GM19193 (cell line): ENCODE measurements around the gene TNFRSF21.

Experiments
- POLR2A ChIP-seq: IDR thresholded peaks from 4 replicates; pipeline ENCODE4 v1.6.1; 2011; ENCODE audit not compliant: insufficient read depth, insufficient read length; ENCODE audit errors: extremely low read depth

TNFRSF21 gene, protein sequence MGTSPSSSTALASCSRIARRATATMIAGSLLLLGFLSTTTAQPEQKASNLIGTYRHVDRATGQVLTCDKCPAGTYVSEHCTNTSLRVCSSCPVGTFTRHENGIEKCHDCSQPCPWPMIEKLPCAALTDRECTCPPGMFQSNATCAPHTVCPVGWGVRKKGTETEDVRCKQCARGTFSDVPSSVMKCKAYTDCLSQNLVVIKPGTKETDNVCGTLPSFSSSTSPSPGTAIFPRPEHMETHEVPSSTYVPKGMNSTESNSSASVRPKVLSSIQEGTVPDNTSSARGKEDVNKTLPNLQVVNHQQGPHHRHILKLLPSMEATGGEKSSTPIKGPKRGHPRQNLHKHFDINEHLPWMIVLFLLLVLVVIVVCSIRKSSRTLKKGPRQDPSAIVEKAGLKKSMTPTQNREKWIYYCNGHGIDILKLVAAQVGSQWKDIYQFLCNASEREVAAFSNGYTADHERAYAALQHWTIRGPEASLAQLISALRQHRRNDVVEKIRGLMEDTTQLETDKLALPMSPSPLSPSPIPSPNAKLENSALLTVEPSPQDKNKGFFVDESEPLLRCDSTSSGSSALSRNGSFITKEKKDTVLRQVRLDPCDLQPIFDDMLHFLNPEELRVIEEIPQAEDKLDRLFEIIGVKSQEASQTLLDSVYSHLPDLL

DNA sequence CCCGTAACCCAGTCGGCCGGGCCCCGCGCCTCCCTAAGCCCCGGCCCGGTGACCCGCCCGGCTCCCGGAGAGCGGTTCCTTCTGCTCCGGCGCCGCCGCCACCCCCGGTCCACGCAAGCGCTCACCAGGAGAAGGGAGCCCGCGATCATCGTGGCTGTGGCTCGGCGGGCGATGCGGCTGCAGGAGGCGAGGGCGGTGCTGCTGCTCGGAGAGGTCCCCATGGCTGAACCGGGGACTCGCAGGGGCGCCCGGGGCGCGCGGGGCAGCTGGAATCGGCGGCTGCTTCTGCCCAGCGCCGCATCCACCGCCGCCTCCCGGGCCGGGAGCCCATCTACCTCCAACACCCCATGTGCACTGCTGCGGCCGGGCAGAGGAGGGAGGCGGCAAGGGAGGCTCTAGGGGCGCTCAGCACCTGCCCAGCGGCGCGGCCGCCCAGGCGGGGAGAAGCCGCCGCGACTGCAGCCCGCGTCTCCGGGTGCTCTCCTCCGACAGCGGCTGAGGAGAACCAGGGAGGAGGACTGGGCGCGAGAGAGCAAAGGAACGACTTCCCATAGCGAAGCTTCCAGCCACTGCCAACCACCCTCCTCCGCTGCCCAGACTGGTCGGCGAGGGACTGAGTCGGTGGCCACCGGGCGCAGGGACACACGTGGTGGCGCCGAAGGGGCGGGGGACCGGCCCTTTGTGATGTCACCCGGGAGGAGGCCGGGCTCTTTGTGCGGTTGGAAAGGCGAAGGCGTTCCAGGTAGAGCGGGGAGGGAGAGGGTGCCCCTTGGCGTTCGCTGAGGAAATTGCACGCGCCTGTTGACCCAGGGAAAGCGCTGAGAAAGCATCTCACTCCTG is at the start of gene TNFRSF21:
TNFRSF21 (minus strand) TSS at position 615 of the 840 bp plus-strand sequence; CDS start at position 221, 394 bp downstream.
- peak; percentile 42 for TF ChIP-seq POLR2A

DNA sequence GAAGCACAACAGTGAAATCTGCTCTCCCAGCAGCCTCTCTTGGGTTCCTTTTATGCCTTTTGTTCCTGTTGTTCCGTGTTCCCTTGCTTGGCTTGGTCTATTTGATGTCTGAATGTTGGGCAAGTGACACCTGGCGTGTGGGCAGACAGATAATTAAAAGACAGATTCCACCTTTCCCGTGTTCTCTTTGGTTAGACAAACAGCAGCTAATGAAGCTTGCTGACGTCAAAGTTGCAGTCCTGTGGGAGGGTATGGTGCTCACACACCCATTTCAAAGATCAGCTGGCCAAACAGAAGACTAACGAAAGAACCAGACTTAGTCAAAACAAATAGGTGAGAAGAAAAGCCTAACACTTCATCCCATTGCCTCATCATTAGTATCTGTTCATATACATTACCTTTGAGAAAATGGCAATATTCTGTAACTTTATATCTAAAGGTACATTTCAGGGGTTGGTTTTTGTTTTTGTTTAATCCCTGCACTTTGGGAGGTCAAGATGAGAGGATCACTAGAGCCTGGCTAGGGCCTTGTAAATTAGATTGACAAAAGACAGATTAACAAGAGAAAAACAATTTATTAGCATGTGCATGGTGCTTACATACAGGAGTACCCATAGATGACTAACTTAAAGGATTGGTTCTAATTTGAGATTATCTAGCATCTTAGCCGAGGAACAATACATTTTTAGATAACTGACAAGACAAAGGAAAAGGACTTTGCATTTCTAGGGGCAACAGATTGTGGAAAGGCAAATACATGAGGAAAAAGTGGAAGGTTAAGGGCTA is 48.9 kb upstream of the TNFRSF21 start:
- no peak for TF ChIP-seq POLR2A

DNA sequence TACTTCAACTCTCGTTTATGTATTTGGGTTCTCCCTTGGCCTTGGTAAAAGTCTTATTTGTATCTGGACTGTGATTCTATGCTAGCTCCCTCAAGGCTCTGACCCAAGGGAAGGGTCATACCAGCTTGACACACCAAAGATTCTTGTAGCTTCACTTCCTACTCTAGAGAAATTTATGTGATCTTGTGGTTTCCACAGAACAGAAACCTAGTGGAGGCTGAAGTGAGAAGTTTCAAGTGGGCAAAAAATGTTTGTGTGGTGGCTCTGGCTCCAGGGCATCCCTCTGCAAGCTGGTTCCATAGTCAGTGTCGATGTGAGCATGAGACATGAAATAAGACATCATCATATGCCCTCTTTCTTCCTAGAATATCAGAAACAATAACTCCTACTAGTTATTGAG is 48.1 kb upstream of the TNFRSF21 start:
- no peak for TF ChIP-seq POLR2A

DNA sequence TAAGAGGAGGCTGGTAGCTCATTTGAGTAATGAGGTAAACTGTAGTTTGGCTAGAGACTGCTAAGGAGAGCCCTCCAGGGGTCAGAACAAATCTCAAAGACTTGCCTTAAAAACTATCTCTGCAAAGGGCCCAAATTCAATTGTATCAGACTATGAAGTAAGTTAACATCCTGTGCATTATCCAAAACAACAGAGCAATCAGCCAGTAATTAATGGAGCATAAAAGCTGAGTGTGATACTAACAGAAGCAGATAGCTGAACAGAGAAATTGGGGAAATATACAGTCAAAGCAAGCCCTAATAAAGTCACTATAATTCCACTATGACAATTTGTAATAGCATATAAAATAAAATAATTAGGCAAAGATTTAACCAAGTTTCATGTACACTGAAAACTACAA is 45.8 kb upstream of the TNFRSF21 start:
- TF ChIP-seq POLR2A, result no peak

DNA sequence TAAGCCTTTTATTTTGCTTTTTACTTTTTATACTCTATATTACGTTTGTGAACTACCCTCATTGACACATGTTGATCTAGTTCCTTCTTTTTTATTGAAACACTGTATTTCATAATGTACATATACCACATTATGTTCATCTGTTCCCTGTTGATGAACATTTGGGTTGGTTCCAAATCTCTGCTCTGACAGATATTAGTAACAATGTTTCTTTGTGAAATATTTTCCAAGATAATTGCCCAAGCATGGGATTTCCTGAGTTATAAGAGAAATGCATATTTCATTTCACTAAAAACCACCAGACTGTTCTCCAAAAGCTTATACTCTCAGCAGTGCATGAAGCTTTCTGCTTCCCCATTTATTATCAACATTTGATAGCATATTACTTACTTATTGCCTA is 44.2 kb upstream of the TNFRSF21 start:
- TF ChIP-seq POLR2A, result no peak

DNA sequence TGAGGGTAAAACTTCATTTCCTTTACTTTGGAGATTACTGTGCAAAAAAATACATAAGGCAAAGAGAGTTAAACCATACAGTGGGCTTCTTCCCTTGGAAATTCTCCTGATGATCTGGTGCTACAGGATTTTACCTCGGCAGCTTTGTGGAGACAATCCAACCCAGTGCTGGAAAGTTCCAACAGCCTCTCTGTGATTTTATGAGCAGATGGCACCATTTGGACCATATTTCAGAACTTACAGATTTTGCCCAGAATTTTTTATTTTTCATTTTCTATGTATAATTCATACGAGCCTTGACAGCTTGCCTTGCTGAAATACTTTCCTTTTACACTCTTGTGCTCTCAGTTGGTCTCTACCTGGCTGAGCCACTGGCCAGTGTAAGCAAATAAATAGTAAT is 43.3 kb upstream of the TNFRSF21 start:
- no peak for TF ChIP-seq POLR2A

DNA sequence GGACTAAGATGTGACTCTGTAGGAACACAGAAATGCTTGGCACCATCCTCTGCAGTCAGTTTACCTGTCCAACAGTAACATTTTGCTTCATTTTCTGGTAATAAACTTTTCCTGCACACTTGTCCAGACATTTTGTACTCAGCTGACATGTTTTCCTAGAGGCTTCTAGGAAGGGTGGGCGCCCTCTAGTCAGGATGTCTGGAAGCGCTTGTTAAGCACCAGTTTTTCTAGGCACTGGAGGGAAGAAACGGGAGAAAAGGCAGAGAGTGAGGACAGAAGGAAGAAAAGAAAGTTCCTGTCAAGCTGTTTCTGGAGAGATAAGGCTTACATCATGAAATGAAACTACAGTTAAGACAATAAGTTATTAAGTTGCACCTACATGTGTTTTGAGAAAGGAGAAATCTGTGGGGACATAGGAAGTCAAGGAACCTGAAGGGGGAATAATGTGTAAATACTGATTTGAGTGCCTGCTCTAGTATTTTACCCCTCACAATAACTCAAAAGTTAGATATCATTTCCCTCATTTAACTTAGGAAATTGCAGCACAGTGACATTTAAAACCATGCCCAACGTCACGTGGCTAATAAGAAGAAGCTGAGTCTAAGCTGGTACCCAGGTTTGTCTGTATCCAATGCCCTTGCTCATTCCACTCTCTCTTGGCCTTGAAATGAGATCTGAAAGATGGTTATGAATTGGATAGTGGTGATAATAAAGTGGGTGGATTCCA is 42.7 kb upstream of the TNFRSF21 start:
- TF ChIP-seq POLR2A, result no peak

DNA sequence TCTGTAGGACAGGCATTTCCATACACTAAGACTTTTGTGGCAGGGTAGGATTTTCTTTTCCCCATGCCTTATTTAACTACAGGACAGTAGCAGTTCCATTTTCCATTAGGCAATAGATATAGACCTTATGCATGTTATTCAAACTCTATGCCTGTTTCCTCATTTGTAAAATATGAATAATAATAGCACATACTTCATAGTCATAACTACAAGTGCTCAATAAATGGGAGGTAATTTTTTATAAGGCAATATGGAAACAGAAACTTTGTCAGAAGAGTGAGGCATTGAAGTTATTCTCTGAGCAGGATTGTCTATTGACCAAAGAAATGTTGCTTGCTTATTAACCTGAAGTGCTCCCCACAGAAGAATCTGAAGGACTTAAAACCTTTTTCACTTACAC is 41.9 kb upstream of the TNFRSF21 start:
- TF ChIP-seq POLR2A, result no peak

DNA sequence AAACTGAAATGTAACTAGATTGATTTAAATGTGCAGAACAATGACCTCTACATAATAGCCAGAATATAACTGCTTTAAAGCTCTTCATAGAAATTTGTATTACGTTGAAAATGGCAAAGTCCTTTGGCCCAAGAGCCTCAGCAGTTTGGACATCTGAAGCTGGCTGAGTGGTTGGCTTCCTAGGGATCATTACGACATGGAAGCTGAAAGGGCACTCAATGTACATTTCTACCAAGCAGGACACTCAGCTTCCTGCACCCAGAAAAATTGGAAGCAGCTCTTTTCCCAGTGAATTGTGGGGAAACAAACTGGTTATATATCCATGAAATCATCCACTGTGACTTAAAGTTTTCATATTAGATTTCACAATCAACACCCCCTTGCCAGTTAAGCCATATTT is 40.2 kb upstream of the TNFRSF21 start:
- no peak for TF ChIP-seq POLR2A

DNA sequence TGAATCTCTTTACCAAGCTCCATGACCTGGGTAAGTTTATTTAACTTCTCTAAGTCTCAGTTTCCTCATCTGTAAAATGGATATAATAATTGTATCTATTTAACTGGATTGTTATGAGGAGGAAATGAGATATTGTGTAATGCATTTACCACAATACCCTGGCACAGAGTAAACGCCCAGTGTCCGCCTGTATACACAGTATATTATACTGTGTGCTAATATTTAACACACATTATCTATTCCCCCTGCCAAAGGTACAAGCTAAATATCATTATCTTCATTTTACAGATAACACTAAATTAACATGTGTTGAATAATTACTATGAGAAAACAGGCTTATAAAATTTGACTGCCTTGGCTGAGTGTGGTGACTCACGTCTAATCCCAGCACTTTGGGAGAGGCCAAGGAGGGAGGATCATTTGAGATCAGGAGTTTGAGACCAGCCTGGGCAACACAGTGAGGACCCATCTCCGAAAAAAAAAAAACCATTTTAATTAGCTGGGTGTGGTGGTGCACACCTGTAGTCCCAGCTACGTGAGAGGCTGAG is 38.7 kb upstream of the TNFRSF21 start:
- no peak for TF ChIP-seq POLR2A

DNA sequence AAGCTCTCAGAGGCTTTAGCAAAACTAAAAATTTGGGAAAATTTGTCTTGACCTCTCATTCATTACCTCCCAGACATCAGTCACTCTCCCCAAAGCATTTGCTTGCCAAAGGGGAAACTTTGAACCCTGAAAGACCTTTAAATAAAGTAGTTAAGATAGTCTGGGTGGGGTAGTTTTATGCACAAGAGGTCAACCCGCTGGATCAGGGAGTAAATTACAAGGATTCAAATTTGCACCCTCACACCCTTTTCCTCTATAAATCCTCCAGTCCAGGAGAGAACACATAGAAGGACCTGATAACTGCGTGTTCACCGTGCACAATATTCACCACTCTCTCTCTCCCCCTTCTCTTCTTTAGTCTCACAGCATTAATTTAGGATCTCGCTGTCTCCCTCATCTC is 36.1 kb upstream of the TNFRSF21 start:
- no peak for TF ChIP-seq POLR2A

DNA sequence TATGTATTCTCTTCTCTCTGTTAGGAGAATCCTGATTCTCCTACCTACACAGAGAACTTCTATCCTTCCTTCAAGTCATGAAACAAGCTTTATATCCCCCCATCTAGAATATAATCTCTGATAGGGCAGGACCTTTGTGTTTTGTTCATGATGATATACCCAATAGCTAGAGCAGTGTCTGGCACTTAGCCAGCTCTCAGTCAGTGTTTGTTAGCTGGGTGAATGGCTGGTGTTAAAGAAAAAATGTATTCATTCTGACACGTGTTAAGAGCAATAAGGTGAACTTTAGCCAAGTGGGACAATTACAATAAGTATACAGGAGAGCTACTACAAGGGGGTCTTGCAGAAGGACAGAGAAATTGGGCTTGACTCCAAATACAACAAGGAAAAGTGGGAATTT is 34.3 kb upstream of the TNFRSF21 start:
- TF ChIP-seq POLR2A, result no peak

DNA sequence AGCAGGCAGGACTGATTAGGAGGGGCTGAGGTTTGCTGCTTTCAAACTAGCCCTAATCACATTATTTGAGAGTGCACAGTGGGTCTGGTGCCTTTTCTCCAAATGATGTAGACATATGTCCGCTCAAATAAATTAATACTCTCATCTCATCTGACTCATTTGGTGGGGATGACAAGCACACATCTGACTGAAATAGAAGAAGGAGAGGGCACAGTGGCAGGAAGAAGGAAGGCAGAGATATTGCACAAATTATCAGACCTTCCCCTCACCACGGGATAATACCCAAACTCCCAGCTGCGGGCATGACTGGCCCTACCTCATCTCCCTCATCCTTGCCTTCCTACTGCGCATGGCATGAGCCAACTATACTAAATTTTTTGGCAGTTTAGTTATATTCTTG is 33.9 kb upstream of the TNFRSF21 start:
- no peak for TF ChIP-seq POLR2A

DNA sequence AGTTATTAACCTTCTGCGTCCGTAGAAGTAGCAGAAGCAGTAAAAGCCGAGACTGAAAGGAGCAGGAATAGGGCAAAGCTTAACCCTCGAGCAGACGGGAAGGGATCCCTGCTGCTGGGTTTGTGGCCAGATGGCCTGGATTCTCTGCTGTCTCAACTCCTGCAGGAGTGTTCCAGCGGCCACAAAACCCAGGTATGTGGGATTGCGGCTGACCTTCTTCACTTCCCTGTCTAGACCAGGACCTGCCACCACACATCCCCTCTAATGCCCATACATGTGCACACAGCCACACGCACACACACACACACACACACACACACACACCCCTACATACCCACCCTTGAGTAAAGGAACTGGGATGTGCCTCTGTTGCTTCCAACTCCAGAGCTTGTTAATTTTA is 33.1 kb upstream of the TNFRSF21 start:
- no peak for TF ChIP-seq POLR2A
